NCI-H146 treated with DMSO at 0.1 percent for 48 hours (cell line): ENCODE measurements around the gene RPTOR.

Experiments used
- DNase-seq: peaks from one replicate; lab custom pipeline; 2025; ENCODE audit not compliant: unreplicated experiment; lab: John Stamatoyannopoulos, UW

Gene RPTOR

DNA sequence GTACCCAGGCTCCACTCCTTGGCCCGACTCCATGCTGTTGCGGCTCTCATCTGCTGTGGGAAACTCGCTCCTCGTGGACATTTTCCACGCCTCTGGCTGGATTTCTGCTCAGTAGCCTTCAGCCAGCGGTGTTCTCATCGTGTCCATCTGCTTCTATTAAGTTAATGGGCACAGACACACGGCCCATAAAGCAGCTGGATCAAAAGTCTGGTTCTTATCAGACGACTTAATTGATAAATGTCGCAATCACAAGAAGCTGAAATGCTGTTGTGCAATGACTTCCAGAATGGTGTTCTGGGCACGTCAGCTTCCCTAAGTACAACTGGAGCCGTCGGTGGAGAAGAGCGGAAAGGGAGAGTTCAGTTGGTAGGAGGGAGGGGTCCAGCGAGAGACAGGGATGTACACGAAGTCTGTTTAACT, 235.3 kb downstream of the RPTOR start:
- no peak for DNase-seq

DNA sequence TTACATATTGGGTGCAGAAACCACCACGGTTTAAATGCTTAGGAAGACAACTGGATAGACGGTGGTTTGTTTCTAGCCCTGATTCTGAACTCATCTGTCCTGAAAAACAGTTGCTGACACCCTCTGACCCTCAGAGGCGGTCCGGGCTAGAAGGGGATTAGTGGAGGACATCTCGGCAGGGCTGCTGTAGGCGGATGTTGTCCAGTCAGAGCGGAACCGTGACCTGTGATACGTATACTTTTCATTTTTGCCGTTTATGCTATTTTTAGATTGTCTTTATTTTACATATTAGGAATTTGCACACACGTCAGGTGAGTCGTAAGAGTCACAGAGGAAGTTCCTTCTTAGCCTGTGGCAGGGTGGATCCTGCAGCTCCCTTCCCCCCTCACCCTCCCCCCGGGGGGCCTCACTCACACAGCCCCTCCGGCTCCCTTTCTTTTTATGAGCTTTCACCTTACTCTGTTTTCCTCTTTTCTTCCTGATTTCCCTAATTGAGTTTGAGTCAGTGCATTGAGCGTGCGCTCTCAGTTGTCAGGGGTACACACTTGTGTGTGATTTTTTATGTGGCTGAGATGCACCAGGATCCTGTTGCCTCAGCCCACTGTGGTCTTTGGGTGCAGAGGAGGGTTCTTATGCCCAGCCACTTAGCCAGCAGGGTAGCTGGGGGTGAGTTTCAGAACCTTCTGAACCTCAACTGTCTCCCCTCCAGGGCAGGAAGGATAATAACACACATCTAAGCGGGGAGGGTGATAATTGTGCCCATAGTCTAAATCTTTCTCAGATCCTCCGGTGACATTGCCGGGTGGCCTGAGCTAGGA, 236.0 kb downstream of the RPTOR start:
- no peak for DNase-seq

DNA sequence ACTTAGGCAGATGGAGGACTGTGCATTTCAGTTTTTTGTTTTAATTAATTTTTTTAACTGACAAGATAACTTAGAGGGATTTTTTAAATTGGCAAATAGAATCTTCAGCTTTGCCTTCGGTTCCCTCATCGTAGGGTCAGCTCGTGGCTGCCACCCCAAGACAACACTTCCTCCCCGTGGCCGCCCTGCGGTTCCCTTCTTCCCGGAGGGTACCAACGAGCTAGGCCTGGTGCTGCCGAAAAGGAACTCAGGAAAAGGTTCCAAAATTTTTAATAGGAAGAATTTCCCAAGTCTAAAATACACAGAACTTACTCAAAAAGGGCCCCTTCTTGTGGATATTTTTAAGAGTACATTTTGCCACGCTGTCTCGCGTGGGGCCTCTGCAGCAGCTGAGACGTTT, 236.6 kb downstream of the RPTOR start:
- DNase-seq = no peak

DNA sequence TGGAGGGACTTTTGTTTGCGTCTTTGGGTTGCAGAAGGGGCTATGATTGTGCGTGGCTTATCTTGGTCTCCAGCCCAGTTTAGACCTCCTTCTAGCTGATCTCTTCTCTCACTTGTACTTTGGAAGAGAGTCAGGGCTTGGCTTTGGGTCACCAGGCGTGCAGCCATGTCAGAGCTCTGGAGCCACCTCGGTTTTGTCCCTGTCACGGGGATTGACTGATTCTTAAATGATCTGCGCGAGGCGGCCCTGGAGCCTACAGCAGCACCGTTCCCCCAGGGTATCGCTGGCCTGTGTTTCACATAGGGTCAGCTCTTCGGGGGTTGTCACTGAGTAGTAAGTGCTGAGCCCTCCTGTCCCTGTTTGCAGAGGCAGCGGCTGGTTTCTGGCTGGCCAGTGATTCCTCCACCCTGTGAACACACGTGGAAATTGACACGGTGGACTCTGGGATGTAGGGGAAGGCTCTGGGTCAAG, 237.2 kb downstream of the RPTOR start:
- no peak for DNase-seq

DNA sequence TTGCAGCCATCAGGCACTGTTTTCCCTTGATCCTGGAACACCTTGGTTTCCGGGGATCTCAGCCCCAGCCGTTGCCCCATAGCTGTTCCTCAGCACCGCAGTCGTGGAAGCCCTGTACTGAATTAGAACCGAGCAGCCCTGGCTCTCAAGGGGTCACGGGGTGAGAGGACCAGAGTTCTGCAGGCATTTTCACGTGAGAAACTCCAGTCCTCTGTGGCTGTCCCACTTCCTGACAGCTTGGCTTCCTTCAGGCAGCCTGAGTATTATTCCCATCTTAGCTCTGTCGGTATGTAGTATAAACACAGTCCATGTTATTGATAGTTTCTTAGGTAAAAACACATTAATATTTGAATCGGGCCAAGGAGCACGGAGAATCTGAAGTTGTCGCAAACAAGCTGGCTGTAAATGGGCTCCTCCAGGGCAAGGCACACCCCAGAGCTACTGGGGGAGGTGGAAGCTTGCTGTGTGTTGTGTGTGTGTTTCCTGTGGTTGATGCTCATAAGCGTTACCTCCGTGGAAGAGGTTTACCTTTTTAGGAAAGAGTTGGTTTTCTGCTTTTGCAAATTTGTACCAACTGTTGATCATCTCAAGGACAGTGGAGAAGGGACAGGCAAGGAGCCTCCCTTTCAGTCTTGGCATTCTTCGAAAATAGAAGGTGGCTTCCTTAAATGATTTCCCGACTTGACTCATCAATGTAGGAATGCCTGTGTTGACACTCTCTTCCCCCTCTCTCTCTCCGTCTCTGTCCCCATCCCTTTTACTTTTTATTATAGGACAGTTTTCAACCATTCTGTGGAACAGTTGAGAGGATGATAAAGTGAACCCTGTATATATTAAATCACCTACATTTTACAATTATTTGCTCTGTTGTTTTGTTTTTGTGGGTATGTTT, 238.1 kb downstream of the RPTOR start:
- DNase-seq = no peak

DNA sequence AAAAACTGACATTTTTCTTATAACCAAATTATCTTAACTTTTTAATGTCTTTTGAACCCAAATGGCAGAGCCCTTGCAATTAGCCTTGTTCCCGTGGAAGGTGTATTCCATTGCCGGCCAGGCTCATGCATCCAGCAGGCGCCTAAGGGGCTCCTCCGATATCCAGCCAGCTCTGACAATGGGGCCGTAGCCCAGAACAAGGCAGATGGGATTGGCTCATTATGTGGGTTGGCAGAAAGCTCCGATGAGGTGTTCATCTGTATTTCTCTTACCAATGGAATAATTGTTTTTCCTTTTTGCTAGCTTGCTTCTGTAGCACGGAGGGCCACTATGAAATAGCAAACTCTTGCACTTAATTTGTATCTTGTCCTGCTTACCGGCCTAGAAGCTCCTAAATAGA, 238.8 kb downstream of the RPTOR start:
- DNase-seq = no peak

DNA sequence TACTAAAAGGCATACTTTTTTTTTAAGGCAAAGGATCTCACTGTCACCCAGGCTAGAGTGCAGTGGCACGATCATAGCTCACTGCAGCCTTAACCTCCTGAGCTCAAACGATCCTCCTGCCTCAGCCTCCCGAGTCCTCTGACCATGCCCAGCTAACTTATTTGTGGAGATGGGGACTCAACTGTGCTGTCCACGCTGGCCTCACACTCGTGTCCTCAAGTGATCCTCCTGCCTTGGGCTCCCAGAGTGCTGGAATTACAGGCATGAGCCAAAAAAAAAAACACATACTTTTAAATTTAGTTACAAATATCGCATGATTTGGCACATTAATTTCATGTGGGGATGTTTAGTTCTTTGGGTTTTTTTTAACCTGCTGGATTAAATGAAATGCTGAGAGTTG, 239.3 kb downstream of the RPTOR start:
- no peak for DNase-seq

DNA sequence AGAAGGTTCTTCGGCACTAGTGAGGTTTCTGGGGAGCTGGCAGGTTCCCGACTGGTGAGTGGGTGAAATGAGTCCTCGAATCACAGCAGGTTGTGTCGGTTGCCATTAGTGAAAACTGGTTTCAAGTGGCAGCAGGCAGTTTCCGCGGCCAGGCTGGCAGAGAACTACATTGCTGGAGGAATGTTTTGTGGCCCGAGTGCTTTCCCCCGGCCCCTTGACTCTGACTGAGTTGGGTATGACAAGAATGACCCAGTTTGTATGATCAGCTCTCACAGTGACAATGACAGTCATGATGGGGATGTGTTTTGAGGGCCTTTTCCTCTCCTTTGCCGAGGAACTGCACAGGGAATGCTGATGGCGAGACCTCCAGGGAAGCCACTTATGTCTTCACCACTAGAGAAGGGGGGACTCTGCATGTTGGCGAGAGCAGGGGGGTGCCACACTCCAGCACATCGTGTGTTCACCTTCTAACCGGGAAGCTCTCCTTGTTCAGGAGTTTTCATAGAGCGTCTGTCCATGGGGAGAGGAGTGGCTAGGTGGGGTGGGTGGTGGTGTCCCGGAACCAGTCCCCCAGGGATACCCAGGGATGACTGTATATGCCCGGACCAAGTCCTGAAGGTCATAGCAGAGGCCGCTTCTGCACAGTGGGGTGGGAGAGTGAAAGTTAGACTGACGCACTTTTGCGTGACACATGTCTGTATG, 241.0 kb downstream of the RPTOR start:
- DNase-seq = no peak

DNA sequence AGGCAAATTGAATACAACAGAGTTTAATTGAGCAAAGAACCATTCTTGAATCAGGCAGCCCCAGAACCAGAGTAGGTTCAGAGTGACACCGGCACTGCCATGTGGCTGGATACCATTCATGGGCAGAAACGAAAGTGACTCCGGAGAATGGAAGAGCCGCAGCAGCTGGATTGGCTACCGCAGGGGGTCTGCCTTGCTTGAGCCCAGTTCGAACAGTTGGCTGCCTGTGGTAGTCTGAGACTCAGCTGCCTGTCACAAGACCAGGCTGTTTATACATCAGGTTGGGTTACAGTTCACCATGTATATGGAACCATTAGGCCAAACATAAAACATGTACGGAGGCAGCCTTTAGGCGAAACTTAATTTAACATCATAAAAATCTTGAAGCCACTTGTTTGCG, 241.8 kb downstream of the RPTOR start:
- DNase-seq = peak; percentile 67

DNA sequence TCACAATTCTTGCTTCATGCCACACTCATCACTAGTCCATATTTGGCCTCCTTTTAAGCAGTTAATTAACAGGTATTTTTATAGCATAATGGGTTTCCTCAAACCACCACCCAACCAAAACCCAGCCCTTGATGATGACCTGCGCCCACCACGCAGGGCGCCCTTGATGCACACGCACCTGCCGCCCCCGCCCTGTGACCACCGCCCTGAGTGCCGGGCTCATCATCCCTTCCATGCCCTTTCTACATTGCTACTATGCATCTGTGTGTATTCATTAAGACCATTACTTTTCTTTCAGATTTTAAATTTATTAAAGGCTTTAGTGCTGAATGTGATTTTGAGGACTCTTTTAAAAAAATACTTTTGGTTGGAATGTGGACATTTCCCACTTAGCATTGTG, 242.2 kb downstream of the RPTOR start:
- DNase-seq = no peak

DNA sequence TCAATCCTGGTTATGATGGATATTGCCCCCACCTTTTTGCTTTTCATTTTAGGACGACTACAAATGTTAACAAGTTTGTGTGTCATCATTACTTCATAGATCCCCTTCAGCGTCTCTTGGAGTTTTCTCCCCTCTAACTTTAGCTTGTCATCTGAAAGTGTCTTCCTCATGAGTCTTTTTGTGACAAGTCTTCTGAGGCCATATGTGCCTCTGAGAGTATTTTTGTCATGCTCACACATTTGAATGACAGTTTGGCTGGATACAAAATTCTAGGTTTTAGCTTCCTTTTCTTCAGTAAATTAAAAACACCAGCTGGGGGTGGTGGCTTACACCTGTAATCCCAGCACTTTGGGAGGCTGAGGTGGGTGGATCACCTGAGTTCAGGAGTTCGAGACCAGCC, 243.2 kb downstream of the RPTOR start:
- no peak for DNase-seq

DNA sequence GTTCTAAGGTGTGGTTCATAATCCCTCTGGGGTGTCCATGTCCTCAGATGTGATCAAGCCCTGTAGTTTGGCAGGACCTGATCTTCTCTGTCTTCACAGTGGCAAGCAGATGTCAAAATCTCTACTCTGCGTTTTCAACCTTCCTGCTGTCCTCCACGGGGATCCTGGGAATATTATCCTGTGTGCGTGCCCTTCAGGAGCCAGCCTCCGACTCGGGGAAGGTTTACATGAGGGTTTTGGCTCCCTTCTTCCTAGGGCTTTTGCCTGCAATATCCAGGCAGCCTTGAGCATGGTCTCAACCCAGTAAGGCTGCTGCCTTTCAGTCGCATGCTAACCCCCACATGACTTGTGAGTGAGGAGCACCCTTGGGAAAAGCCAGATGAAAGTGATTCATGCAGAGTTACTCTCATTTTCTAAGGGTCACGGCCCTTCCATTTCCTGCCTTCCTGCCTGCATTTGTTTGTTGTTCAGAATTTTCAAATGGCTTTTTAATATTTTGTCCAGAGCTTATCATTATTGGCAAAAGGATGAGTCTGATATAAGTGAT, 244.8 kb downstream of the RPTOR start:
- no peak for DNase-seq

DNA sequence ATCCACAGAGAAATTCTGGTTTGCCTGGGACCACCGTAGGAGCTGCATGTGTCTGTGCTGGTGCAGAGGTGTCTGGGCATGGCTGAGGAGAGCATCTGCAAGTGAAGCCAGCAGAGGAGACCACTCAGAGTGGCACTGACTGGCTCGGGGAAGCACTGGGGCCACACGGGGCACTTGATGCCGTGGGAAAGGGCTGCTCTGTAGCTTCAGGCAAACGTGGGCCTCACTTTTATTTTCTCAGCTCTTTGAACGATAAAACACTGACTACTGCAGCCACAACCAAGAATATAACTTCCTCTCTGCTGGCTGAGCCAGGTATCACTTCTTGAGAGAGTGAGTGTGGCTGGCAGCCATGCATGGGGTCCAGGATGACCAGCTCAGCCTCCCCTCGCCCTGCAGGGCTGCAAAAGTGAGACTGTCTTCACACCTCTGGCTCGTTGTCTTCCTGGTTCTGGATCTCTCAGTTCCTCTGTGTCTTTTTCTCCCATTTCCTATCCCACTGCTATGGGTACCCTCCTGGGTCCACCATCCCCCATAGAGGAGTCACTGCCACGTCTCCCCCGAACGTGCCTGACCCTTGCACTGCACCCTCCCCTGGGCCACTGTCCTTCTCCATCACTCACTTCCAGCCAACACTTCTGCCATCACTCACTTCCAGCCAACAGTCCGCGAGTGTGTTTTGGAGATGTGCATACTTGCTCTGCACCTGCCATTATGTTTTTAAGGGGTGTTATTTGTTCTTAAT, 245.6 kb downstream of the RPTOR start:
- DNase-seq = no peak

DNA sequence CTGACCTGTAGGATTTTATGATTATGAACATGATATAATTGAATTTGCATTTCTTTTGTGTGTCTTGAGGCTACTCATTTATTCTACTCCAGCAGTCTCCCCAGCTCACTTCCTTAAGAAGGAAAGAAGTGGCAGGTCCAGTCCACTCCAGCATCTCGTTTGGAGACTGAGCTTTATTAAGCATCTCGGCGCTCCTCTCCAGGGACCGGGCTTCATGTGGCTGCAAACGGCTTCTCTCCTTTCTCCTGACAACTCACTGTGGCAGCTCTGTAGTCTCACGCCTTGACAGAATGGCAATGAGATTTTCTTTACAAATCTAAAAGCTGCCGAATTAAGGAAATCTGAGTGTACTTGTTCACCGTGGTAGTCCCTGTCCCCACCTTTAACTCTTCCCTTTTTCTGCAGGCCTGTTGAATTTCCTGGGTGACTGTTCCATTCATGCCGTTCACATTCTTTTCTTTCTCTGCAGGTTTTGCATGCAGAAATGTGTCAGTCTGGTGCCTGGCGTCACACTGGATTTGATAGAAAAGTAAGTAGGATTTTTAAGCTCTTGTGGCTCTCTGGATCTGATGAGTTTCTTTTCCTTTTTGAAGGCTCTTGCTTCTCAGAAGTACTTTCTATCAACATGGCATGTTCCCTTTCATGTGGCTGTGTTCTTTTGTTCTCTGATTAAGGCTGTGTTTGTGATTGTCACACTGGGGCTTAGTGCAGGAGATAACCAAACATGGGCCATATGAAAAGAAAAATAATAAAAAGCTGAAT, 246.5 kb downstream of the RPTOR start:
- DNase-seq = no peak

DNA sequence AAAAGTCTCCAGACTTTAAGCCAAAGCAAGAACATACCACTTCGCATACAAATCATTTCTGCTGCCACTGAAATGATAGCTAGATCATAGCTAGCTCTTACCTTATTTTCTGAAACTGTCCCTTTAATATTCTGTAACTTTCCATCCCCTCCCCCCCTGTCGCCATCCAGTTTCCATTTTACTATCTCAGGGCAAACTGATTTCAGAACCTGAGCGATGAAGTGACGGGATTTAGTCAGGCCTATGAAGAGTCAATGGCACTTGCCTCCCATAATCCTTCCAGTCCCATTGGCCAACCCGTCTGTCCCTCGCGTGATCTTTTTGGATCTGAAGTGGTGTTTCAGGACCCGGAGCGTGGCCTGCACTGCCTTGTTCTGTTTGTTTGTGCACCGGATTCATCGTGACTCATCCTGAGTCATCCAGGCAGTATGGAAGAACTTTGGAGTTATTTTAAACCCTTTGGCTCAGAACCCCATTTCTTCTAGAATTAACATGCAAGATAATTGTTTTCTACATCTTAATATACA, 247.2 kb downstream of the RPTOR start:
- DNase-seq = no peak

DNA sequence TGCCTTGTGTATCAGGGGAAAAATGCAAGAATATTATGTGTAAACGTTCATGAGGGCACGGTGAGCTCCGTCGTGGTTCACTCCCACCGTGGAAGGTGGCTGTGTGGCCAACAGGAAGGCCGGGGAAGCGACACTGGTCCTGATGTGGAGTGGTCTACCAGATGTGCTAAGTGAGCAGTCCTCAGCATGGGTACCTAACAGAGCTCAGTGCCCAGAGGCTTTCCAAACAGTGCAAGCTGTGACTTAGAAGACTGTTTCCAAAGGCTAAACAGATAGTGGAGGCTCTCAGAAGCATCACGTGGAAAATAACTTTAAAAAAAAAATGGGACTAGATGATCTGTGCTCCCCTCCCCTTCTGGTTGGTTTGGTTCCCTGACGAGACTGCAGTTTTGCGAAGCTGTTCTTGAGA, 247.7 kb downstream of the RPTOR start:
- no peak for DNase-seq

DNA sequence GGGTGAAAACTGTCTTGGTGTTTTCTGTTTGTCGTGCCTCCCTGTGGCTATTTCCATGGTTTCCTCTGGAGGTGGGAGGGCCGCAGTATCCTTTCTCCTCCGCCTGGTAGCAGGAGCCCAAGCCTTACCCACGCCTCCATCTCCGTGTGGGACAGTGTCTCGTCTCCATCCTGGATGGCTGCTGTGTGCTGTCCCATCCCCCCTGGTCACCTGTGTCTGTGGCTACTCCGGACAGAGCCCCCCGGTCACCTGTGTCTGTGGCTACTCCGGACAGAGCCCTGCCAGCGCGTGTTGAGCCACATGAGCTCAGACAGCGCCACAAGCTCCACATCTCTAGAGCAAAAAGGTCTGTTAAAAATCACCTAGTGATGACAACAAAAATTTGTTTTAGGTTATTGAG, 248.8 kb downstream of the RPTOR start:
- no peak for DNase-seq

DNA sequence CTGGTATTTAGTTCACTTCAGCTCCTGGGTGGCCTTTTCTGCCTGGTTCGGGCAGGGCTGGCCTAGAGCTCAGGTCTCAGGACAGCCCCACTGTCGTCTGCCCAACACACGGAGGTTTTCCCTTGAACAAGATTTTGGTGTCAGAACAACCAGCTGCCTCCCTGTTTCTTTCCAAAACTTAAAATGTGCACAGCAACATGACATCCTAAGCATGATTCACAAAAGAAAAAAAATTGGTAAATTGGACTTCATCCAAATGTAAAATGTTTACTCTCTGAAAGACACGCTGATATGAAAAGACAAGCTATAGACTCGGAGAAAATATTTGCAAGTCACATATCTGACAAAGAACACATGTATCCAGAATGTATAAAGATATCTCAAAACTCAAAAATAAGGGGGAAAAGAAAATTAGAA, 249.2 kb downstream of the RPTOR start:
- DNase-seq = no peak

DNA sequence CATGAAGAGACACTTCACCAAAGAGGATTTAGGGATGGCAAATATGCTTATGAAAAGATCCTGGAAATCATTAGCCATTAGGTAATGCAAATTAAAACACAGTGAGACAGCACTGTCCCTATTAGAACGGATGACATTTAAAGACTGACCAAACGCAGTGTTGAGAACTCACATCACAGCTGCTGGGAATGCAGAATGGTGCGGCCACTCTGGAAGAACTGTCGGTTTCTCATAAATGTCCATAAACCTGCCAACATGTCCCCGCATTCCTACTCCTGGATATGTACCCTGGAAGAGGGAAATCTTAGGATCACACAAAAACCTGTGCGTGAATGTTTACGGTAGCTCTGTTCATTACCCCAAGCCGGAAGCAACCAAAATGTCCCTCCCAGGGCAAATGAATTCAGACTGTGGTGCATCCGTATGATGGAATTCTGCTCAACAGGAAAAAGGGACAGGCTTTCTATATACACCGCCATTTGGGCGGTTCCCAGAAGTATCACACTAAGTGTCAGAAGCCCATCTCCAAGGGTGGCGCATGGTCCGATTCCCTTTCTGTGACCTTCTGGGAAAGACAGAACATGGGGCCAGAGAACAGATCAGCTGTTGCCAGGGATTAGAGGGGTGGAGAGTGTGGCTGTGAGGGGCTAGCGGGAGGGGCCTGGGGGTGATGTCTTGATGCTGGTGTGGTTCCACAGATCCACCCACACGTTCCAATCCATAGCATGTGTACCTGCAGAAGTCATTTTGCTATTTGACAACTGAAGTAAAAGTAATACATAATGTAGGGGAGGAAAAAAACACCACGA, 249.8 kb downstream of the RPTOR start:
- DNase-seq = no peak
